Progenitor cell of endocrine pancreas (in vitro differentiated cells): ENCODE measurements around the gene MAPK13. TPM values are rescaled to one million over a fixed set of nuclear protein-coding genes. Genes with fewer than 3 reads are reported as not detected.

Source experiments
- DNase-seq: peaks from one replicate; pipeline ENCODE4 v3.0.0; 2021; ENCODE audit warnings: low spot score; ENCODE audit not compliant: unreplicated experiment
- H3K27ac Mint-ChIP-seq: 2 replicates; pipeline ENCODE4 v1.8.0; 2021; ENCODE audit warnings: mild to moderate bottlenecking, moderate library complexity, mixed read lengths
- H3K27me3 Mint-ChIP-seq: 2 replicates; pipeline ENCODE4 v1.8.0; 2021; ENCODE audit warnings: mixed read lengths
- H3K36me3 Mint-ChIP-seq: 2 replicates; pipeline ENCODE4 v1.8.0; 2022; ENCODE audit warnings: mixed read lengths; ENCODE audit not compliant: insufficient read depth
- H3K4me1 Mint-ChIP-seq: 2 replicates; pipeline ENCODE4 v1.8.0; 2021; ENCODE audit warnings: low read depth, mixed read lengths
- H3K4me3 Mint-ChIP-seq: 2 replicates; pipeline ENCODE4 v1.8.0; 2021; ENCODE audit warnings: low read depth, mild to moderate bottlenecking, moderate library complexity, mixed read lengths
- H3K9me3 Mint-ChIP-seq: 2 replicates; pipeline ENCODE4 v1.8.0; 2021; ENCODE audit warnings: low read depth, mixed read lengths
- total RNA-seq: library from RNA; stranded (reverse); gene quantifications from 2 replicates; pipeline ENCODE4 v1.2.1, GENCODE V29; 2021
- TF ChIP-seq, protein P1 (sequence below): fragments of 200-600 bp; sonication (generic); IDR thresholded peaks from one replicate; pipeline ENCODE4 v1.5.0; 2021; ENCODE audit warnings: antibody characterized with exemption, mild to moderate bottlenecking; ENCODE audit not compliant: unreplicated experiment

MAPK13 gene
- total RNA-seq, 1 donor from 2014 or later, result 41.2 TPM

DNA sequence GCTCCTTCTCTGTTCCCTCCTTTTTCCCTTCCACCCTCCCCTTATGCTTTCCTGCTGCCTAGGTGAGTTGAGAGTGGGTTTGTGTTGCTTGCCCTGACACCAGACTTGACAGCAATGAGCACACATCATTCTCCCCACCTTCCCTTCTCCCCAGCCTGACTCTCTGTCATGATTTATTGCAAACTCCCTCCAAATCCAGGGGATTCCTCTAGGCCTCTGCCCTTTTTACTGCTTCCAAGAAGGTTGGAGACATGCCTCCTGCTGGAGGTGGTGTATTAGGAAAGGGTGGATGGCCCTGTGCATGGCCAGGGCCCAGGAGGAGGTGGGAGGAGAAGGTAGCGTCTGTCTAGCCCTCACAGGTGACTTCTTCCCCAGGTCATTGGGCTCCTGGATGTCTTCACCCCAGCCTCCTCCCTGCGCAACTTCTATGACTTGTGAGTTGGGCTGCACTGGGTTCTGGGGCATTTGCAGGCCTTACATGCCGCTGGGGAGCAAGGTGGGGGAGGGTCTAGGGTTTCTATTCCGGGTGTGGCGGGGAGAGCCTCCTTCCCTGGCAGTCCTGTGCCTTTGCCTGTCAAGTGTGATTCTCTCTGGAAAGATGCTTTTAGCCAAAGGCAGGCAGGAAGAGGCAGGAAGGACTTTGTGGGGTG lies 2.1 kb downstream of the MAPK13 start:
- Mint-ChIP-seq H3K4me3 (peak overlapping the region; percentile 5), H3K9me3 (no peaks in the 10 kb centered on the region), H3K27me3 (peaks cover 3% of the 10 kb centered on the region), H3K27ac (peak overlapping the region; percentile 45), H3K36me3 (peaks cover 14% of the 10 kb centered on the region), H3K4me1 (peaks cover 14% of the 10 kb centered on the region)
- DNase-seq, result no peak
- TF ChIP-seq, protein P1, sequence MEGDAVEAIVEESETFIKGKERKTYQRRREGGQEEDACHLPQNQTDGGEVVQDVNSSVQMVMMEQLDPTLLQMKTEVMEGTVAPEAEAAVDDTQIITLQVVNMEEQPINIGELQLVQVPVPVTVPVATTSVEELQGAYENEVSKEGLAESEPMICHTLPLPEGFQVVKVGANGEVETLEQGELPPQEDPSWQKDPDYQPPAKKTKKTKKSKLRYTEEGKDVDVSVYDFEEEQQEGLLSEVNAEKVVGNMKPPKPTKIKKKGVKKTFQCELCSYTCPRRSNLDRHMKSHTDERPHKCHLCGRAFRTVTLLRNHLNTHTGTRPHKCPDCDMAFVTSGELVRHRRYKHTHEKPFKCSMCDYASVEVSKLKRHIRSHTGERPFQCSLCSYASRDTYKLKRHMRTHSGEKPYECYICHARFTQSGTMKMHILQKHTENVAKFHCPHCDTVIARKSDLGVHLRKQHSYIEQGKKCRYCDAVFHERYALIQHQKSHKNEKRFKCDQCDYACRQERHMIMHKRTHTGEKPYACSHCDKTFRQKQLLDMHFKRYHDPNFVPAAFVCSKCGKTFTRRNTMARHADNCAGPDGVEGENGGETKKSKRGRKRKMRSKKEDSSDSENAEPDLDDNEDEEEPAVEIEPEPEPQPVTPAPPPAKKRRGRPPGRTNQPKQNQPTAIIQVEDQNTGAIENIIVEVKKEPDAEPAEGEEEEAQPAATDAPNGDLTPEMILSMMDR, result no peak

DNA sequence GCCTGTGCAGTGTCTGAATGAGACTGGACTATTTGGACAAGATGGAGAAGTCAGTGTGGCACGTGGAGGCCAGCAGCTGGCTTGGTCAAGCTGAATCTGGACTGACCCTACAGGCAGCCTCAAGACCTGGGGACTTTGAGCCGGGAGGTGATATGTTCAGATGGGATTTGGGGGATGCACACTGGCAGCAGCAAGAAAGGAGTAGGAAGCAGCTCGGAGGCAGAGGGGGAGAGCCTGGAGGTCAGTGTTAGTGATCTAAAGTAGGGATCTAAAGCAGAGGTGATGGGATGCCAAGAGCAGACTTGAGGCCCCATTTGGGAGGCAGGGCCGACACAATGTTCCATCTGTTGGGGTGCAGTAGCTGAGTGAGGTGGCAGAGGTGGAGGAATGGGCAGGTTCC lies 2.8 kb downstream of the MAPK13 start:
- H3K27me3 Mint-ChIP-seq, result peaks cover 3% of the 10 kb centered on the region
- no peak overlapping the region for H3K4me3 Mint-ChIP-seq
- H3K9me3 Mint-ChIP-seq, result no peaks in the 10 kb centered on the region
- DNase-seq, result no peak
- peaks cover 14% of the 10 kb centered on the region for H3K36me3 Mint-ChIP-seq
- peaks cover 14% of the 10 kb centered on the region for H3K4me1 Mint-ChIP-seq
- no peak overlapping the region for H3K27ac Mint-ChIP-seq
- TF ChIP-seq, protein P1, result no peak

DNA sequence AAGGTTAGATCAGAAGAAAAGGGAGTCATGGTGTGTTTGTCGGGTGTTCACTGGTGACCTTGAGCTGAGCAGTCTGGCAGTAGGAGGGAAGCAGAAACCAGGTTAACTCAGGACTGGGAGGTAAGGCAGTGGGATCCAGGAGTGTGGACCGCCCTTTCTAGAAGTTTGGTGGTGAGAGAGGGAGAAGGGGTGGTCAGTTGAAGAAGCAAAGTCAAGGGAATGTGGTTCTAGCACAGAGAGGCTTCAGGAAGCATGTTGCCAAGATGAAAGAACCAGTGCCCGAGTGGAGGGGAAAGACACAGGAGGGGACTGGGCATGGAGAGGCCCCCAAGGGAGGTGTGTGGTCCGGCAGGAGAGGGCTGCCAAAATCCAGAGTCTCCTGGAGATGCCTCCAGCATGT lies 3.6 kb downstream of the MAPK13 start:
- Mint-ChIP-seq H3K27ac (no peak overlapping the region), H3K9me3 (no peaks in the 10 kb centered on the region), H3K36me3 (peaks cover 14% of the 10 kb centered on the region), H3K4me1 (peaks cover 14% of the 10 kb centered on the region), H3K4me3 (no peak overlapping the region), H3K27me3 (peaks cover 3% of the 10 kb centered on the region)
- no peak for DNase-seq
- TF ChIP-seq, protein P1, result no peak

DNA sequence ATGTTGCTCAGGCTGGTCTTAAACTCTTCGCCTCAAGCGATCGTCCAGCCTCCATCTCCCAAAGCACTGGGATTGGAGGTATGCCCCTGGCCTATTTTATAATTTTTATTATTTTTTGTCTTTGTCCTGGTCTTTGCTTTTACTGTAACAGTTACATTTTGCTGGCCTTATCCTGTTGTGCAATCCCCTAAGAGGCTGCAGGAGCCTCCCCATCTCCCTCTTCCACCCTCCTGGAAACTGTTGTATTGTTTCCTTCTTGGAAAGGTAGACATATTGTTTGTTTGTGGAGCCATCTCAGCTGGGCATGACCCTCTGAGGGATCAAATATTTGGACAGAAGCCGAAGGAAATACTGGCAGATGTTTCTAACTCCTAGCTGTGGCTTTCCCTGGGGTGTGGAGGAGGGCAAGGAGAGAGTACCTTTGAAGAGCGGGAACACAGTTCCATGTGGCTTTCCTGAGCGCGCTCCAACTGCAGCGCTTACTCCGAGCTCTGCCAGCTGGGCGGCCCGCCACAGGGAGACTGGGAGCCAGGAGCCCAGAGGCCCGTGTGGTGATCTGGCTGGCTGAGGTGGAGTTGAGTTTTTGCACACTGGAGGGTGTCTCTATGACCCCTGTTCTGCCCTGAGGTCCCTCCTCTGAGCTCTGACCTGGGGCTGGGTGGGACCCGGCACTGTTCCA lies 4.9 kb downstream of the MAPK13 start:
- Mint-ChIP-seq H3K4me1 (peaks cover 14% of the 10 kb centered on the region), H3K9me3 (no peaks in the 10 kb centered on the region), H3K27ac (no peak overlapping the region), H3K36me3 (peaks cover 21% of the 10 kb centered on the region), H3K4me3 (no peak overlapping the region), H3K27me3 (peaks cover 3% of the 10 kb centered on the region)
- no peak for DNase-seq
- TF ChIP-seq, protein P1, result no peak

DNA sequence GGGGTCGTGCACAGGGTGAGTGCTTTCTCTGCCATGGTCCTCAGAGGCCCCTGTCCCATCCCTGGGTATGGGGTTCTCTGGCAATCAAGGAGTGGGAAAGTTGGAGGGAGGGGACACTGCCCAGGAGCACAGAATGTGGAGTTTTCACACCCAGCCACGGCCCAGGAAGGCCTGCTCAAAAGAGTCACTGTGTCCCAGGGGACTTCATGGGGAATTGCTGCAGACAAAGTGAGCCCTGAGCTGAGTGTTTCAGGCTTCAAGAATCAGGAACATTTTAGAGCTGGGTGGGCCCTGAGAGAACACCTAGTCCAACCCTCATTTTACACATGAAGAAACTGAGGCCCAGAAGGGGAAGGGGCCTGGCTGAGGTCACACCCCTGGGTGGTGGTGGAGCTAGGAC lies 5.7 kb downstream of the MAPK13 start:
- no peak for DNase-seq
- H3K9me3 Mint-ChIP-seq, result no peaks in the 10 kb centered on the region
- peaks cover 3% of the 10 kb centered on the region for H3K27me3 Mint-ChIP-seq
- TF ChIP-seq, protein P1, result no peak
- peaks cover 21% of the 10 kb centered on the region for H3K36me3 Mint-ChIP-seq
- H3K4me3 Mint-ChIP-seq, result no peak overlapping the region
- peaks cover 12% of the 10 kb centered on the region for H3K4me1 Mint-ChIP-seq
- H3K27ac Mint-ChIP-seq, result no peak overlapping the region
